CD4-positive, alpha-beta T cell treated with Interferon alpha-2 for 1 hour (primary cell): ENCODE results near the gene OVCA2.
"Not testable (repeated sequence)": the region's sequence is repeated elsewhere in the genome, so short reads cannot be mapped to it uniquely, and the experiment has no call there.

Experiments
- DNase-seq, 2 donors: peaks; one replicate each; pipeline ENCODE4 v3.0.0-alpha.2; 2020 to 2022

The OVCA2 gene

DNA sequence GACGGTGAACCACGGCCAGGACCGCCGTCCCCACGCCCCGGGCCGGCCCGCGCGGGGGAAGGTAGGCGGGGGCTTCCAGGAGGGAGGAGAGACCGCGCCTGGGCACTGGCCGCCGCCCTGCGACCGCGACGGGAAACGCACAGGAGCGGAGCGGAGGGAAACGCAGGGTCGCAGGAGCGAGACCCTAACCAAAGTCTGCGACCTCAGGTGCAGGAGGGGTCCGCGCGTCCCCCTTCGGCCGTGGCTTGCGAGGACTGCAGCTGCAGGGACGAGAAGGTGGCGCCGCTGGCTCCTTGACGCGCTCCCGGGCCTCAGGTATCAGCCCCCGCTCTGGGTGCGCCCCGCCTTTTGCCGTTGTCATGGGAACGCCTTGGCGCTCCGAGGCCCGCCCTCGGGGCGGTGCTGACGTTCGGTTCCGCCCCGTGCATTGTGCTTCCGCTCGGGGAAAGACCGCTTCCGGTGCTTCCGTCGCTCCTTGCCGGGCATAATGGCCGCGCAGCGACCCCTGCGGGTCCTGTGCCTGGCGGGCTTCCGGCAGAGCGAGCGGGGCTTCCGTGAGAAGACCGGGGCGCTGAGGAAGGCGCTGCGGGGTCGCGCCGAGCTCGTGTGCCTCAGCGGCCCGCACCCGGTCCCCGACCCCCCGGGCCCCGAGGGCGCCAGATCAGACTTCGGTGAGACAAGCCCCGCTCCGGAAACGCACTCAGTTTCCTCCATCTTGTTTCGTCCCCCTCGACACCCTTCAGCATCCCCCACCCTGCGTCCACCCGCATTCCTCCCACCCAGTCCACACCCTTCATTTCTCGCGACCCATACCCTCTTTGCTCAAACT lies at the start of gene OVCA2:
TSS of gene OVCA2 (plus strand) at position 462 of the 829 bp plus-strand sequence. CDS start at position 488, 26 bp downstream.
- peak; percentile 95 to 98 for DNase-seq

DNA sequence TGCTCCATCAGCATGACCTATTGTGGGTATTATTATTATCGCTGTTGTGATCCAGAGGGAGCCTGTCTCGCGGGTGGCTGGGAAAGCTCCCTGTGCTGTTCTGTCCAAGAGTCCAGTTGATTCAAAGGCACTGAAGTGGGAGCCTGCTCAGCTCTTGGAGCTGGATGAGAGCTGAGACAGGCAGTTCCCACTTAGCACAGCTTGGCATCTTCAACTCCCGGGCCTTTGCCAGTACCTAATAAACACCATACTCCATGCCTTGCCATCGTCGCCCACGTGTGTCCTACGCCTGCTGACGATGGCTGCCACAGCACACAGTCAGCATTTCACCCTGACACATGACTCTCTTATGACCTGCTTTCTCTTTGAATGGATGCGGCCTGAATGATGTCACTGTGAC lies 49.3 kb upstream of the OVCA2 start:
- no peak for DNase-seq

DNA sequence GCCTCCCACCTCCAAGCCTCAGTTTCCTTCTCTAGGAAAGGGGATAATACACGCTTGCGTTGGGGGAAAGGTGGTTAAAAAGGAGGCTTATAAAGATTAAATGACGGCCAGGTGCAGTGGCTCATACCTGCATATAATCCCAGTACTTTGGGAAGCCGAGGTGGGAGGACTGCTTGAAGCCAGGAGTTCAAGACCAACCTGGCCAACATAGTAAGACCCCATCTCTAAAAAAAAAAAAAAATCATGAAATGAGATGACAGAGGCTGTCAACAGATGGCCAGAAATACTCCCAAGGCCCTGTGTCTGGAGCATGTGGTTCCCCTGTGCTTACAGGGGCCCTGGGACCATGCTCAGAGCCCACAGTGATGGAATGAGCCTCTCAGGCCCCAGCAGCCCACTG lies 47.1 kb upstream of the OVCA2 start:
- no peak for DNase-seq

DNA sequence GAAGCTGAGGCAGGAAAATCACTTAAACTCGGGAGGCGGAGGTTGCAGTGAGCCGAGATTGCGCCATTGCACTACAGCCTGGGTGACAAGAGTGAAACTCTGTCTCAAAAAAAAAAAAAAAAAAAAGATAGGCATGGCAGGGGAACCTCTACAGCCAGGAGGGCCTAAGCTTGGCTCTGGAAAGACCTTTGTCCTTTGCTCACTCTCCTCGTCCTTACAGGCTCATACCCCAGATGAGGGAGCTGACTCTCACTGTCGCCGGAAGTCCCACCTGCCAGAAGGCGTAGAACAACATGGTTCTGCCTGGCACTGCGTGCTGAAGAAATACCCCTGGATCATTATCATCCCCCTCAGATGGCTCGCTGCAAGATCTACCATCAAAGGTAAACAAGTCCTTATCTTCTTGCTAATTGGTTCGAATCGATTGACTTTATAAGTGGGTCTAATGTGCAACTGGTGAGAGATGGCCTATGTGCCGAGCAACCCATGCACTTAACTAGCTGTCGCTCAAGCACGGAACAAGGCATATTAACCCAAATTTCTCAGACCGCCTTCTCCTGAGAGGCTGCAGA lies 46.4 kb upstream of the OVCA2 start:
- no peak for DNase-seq

DNA sequence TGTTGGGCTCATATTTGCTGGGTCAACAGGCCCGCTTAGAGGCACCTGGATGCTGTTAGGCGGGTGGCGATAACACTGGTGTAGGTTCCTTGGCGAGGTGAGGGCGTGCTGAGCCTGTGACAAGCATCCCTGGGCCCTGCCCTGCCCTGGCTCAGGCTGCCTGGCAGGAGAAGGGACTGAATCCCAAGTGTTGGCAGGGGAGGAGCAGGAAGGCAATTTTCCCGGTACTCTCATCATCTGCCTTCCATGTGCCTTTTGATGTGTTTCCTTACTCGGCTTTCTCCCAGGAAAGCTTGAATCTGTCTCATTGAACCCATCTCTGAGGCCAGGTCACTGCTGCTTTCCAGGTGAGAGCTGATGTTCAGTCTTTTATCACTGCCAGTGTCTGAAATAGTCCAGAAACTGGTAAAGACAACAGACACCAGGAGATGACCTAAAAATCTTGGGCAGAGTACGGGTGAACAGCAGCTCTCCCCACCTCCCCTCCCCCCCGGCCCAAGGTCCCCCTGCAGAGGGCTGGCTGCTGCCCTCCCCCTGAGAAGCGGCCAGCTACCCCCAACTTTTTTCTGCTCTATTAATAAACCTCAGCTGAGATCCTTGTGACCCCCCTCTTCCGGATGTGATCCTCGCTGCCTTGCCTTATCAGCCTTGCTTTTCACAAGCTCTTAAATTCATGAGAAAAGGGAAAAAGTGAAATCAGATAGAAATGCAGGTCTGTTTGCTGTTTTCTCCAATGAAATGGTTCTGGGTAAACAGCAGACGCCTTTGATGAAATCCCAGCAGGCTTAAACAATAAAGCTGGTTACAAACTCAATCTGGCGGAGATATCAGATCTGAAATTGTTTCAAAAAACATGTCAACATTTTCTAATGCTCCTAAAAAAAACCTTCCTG lies 45.7 kb upstream of the OVCA2 start:
- DNase-seq, result no peak

DNA sequence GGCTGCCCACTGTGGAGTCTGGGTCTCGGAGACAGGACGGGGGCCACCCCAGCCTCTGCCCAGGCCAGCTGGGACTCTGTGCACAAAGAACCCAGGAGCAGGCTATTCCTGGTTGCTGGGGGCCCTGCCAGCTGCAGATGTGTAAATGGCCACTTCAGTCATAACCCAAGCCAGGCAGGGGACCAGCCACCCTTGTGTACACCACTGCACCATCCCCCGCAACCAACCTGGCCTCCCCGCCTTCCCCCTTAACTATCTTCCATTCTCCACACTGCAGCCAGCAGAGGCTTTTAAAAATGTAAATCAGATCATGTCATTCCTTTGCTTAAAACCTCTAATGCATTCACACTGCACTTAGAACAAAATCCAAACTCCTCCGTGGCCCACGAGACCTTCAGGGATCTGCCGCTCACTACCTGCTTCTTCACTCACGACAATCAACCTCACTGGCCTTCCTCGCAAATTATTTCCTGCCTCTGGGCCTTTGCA lies 45.0 kb upstream of the OVCA2 start:
- no peak for DNase-seq

DNA sequence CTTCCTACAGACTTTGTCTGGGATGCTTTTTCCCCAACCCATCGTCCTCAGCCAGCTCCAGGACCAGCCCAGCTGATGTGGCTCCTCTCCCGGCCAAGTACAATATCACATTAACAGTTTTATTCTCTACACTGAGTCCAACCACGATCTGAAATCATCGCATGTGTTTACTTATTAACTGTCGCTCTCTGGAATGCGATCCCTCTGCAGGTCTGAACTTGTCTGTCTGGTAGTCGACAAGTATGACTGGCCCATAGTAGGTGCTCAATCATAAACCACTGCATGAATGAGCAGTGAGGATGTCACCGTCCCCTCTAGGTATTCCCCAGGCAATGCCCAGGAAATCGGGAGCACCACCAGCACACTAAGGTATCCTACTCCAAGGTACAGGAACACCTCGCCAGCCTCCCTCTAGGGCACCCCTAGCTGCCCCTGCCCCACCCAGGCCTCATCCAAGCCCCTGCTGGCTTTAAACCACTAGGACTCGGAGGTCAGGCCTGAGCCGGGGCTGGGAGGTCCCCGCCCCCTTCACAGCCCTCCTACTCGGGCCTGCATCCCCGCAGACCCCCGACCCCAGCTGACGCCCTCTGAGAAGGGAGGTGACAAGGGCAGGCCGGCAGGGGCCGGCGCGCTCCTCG lies 44.4 kb upstream of the OVCA2 start:
- no peak for DNase-seq

DNA sequence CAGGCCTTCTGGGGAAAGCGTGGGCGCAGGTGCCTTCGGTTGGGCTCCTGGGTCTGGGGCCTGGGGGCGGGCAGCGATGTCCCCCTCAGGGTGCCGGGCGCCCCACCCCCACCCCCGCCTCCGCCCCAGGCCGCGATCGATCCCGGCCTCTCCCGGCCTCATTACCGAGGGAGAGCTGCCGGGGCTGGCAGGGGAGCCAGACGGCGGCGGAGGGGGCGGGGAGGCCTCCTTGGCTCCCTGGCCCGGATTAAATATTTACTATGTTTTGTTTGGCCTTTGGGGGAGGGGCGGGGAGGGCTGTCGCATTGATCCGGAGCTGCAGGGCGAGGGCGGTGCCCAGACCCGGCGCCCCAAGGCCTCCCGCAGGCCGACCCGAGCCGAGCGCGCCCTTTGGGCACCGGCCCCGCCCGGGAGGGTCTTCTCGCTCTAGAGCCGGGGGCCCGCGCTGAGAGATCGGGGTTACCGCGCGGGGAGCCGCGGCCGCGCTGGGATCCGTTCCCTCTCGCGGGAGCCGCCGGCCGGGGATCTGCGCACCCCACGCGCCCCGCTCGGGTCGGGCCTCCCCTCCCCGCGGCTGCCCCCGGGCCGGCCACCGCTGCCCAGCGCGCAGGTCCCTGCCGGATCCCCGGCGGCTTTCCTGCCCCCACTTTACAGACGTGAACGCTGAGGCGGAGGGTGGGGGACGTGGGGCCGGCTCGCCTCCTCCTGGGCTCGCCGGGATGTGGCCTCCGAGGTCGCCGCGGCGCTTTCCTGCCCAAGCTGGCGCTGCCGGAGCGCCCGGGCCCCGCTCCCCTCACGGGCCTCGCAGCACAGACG lies 43.7 kb upstream of the OVCA2 start:
- DNase-seq, result no peak

DNA sequence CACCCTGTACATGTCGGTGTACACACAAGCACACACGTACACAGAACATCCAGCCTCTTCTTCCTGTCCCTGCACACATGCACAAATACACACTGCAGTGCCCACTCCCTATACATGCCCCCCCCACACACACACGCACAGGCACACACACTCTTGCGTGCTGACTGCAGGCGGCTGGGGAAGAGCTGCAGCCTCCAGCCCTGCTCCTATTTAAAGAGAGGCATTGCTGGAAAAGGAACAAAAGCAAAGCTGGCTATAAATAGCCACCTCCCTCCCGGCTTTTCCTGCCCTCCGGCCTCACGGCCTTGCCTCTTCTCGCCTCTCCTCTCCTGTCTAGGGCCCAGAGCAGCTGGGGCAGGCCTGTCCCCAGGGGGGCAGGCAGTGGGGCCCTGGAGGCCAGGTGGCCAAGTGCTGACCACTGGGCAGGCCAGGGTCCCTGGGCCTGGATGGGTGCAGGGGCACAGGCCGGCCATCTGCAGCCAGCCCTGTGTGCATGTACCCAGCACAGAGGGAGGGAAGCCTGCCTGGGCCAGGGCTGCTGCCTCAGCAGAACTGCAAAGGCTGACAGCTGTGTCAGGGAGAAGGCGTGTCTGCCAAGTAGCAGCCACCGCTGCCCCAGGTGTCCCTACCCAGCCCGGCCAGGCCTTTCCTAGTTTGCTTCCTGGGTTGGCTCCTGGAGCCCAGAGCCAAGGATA lies 42.1 kb upstream of the OVCA2 start:
- no peak for DNase-seq

DNA sequence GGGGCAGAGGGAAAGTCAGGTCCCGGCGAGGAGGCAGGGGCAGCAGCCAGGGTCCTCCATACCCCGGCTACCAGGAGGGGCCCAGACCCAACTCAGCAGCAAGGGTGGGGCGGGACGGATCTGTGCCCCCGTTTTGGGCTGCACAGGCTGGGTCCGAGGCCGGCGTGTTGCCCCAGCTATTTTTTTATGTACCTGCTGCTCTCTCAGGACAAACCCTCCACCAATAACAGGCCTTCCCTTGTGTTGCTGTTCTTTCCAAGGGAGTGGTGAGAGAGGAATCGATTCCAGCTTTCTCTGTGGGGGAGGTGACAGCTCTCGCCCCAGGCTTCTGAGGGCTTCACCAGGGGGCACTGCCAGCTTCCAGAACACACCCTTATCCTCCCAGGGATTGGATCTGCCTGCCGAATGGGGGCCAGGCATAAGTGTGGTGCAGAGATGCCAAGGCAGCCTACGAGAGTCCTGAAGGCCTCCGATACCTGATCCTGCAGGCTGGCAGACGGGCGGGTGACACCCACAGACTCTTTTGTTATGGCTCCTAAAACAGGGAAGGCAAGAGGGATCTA lies 39.0 kb upstream of the OVCA2 start:
- DNase-seq, result no peak

DNA sequence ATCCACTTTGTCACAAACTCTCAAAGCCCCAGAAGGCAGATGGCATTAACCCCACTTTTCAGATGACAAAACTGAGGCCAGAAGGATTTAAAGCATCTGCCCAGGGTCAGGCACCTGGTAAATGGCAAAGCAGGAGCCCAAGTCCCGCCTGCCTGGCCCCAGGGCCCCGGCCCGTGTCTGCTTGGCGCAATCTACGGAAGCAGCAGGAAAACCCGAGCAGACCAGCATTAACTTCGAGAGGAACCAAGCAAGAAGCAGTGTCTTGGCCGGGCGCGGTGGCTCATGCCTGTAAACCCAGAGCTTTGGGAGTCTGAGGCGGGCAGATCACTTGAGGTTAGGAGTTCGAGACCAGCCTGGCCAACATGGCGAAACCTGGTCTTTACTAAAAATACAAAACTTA lies 38.3 kb upstream of the OVCA2 start:
- DNase-seq, result no peak

DNA sequence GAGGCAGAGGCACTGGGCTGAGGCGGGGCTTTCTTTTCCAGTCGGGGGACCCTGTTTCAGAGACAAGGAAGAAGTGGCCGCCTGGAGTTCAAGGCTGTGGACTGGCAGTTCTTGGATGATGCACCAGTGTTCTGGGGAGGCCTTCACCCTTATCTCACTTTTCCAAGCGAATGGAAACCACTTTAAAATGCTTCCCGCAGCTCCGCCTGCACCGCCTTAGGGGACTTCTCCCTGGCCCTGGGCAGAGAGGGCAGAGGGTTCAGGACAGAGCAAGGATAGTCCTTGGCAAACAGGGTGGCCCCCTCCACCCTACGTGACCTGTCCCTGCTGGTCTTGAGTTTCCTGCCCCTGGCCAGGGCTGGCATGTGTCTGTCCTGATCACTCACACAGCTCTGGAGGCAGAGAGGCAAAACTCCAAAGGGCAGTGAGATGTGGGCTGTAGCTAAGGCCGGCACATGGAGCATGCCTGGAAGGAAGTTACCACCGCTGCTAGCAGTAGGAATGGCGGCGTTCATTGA lies 37.3 kb upstream of the OVCA2 start:
- no peak for DNase-seq

DNA sequence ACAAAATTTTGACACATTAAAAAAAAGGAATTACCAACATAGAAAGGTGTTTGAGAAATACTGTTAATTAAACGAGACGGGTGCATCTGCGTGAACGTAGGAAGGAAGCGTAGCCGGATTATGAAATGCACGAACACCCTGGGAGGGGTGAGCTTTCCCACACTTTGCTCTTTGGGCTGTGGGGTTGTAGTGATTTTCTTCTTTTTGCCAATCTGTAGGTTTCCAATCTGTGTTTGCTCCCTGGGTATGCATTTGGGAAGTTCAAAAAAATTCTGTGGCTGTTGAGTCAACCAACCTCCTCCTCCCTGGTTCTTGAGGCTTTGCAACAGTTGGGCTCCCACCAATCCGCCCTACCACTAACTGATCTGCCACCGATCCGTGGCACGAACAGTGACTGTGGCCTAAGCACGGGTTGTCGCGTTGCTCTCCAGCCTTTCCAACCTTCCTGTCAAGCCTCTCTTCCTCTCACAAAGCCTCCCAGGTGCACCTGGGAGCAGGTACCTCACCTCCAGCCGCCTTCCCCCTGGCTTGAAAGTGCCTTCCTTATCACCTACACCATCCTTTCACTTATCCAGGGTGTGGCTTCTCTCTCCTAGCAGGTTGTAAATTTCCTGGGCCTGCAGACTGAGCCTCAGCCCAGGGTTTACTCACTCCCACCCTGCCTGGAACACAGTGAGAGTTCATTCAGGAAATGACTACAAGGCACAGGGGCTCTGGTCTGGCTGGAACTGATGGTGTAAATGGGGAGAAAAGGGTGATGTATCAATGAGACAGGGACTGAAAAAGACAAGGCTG lies 33.3 kb upstream of the OVCA2 start:
- no peak for DNase-seq

DNA sequence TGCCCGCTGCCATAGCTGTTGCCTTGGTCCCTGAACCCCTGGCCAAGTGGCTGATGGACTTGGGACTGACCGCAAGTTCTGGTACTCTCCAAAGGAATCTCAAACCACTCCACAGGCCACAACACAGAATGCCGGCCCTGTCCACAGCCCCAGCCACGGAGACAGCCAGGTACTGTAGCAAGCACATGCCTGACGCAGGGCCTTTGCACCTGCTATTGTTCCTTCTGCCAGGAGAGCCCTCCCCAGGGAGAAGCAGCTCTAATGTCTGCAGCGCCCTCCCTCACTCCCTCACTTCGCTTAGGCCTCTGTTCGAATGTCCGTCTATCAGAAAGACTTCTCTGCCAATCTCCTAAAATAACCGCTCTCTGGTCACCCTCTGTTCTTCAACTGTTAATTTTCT lies 32.1 kb upstream of the OVCA2 start:
- no peak for DNase-seq

DNA sequence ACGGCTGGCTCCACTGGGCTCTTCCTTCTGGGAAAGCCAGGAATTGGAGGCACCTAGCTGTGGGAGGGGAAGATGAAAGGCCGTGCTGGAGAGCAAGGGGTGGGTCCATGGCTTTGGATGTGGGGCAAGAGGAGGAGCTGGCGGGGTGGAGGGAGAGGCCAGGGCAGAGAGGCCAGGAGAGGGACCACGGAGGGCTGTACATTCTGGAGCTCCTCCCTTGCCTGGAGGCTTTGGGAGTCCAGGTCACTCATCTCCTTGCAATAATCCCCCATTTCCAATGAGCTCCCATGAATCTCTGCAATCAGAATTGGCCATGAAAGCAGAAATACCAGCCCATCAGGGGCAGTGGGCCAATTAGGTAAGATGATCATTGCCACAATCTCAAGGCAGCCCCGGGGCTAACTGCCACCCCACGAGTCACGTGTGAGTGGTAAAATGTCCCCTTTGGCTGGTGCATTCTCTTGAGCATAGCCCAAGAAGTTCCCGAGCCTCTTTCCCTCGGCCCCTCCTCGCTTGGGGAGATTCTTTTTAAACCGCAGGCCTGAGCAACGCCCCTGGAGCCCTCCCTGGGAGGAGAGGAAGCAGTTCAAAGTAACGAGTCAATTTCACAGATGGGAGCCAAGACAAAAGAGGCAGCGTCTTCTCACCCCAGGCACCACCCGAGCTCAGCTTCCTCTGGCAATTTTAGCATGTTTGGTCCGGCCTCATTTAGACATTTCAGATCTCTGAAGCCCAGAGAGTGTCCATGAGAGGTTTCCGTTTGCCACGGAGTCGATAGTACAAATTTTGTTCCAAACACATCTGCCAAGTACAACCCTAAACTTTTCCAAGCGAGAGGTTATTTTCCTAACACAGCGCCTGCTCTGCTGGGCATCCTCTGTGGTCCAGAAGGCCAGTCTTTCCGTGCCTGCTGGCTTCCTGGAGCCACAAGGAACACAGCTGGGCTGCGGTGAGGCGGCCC lies 30.1 kb upstream of the OVCA2 start:
- DNase-seq, result no peak

DNA sequence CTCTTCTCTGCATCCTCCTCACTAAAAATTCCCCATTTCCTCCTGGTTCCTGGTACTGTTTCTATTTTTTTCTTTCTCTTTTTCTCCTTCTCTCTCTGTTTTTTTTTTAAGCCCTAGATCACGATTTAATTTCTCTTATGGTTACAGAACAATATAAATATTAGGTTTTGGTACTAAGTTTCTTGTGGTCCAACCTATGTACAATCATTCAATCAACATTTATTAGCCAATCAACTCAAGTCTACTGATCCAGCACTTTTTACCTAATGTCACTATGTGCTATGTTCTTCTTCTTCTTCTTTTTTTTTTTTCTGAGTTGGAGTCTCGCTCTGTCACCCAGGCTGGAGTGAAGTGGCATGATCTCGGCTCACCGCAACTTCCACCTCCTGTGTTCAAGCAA lies 29.3 kb upstream of the OVCA2 start:
- DNase-seq, result no peak

DNA sequence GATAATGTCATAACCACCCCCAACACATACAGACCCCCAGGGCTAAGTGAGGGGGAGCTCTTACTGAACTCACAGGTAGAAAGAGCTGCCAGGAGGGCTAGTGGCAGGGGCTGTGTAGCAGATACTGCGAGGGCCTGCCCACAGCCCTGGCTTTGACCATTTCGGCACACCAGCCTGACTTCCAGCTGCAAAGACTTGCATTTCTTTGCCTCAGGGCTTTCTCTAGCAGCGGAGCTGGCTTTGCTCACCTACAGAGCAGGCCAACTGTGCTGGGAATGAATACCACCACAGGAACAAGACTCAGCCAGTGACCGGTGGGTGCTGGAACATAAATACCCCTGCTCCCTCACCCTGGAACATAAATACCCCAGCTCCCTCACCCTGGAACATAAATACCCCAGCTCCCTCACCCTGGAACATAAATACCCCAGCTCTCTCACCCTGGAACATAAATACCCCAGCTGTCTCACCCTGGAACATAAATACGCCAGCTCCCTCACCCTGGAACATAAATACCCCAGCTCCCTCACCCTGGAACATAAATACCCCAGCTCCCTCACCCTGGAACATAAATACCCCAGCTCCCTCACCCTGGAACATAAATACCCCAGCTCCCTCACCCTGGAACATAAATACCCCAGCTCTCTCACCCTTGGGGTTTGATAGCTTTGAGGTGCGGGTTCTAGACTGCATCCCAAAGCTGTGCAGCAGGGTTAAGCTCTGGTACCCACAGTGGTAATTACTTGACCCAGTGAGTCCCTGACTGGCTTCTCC lies 28.4 kb upstream of the OVCA2 start:
- DNase-seq, result not testable (repeated sequence)

DNA sequence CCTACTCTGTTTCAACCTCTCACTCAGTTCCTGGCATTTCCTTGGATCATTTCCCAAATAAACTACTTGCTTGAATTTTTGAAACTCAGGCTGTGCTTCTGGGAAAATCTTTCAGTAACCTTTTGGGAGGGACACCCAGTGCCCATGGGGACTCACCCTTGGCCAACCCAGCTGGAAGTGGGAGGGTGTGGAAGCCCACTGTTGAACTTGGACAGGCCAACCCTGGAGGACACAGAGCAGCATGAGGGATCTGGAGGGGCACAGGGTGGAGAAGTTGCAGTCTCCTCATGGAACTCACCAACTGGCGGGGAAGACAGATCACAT lies 27.9 kb upstream of the OVCA2 start:
- no peak for DNase-seq
